Karpas-422 (cell line): Measurements from ENCODE around the gene ASB18. TPM values are rescaled to one million over a fixed set of nuclear protein-coding genes. Genes with fewer than 3 reads are reported as not detected.

Experiments used
- DNase-seq: peaks from one replicate; pipeline ENCODE4 v3.0.0-alpha.2; 2015
- H2AFZ ChIP-seq: fragments of 200-600 bp; sonication (generic); 2 replicates; pipeline ENCODE4 v1.6.1; 2014; ENCODE audit warnings: antibody characterized with exemption, low read length, mixed read lengths
- H3K27ac ChIP-seq: fragments of 200-600 bp; sonication (generic); 2 replicates; pipeline ENCODE4 v1.5.1; 2014; ENCODE audit warnings: mild to moderate bottlenecking, low read length, moderate library complexity
- H3K27me3 ChIP-seq: fragments of 200-600 bp; sonication (generic); 2 replicates; pipeline ENCODE4 v1.6.1; 2014; ENCODE audit warnings: low read length, mixed read lengths
- H3K36me3 ChIP-seq: fragments of 200-600 bp; sonication (generic); 2 replicates; pipeline ENCODE4 v1.6.1; 2014; ENCODE audit warnings: low read length, mixed read lengths; ENCODE audit not compliant: insufficient read depth
- H3K4me1 ChIP-seq: fragments of 200-600 bp; sonication (generic); 2 replicates; pipeline ENCODE4 v1.6.1; 2014; ENCODE audit warnings: mild to moderate bottlenecking, low read length, mixed read lengths
- H3K4me2 ChIP-seq: fragments of 200-600 bp; sonication (generic); 2 replicates; pipeline ENCODE4 v1.6.1; 2014; ENCODE audit warnings: low read length, low read depth, mild to moderate bottlenecking; ENCODE audit not compliant: poor library complexity, severe bottlenecking
- H3K4me3 ChIP-seq: fragments of 200-600 bp; sonication (generic); 2 replicates; pipeline ENCODE4 v1.5.1; 2014; ENCODE audit warnings: mild to moderate bottlenecking, antibody characterized with exemption, low read length, mixed read lengths
- H3K79me2 ChIP-seq: fragments of 200-600 bp; sonication (generic); 2 replicates; pipeline ENCODE4 v1.6.1; 2014; ENCODE audit warnings: mild to moderate bottlenecking, low read length, mixed read lengths
- H3K9ac ChIP-seq: fragments of 200-600 bp; sonication (generic); 2 replicates; pipeline ENCODE4 v1.6.0; 2014; ENCODE audit warnings: low read length
- H3K9me2 ChIP-seq: fragments of 200-600 bp; sonication (generic), shearing (Covaris generic); replicated peaks from 2 replicates; pipeline ENCODE4 v1.6.0; 2014; ENCODE audit warnings: mild to moderate bottlenecking, low read length, moderate library complexity; ENCODE audit not compliant: insufficient read depth
- H3K9me3 ChIP-seq: fragments of 300-700, 200-600 bp; sonication (generic); 2 replicates; pipeline ENCODE4 v1.6.1; 2014; ENCODE audit warnings: low read length, mixed read lengths
- H4K20me1 ChIP-seq: fragments of 200-600 bp; sonication (generic); 2 replicates; pipeline ENCODE4 v1.6.1; 2014; ENCODE audit warnings: mild to moderate bottlenecking, antibody characterized with exemption, low read length, low read depth; ENCODE audit not compliant: insufficient read depth
- total RNA-seq: library from RNA; depleted of rRNA; stranded (reverse); fragments of >200 nt; shearing (Covaris generic); gene quantifications from 2 replicates; pipeline ENCODE4 v1.2.3, GENCODE V29; 2014; ENCODE audit warnings: low replicate concordance

ASB18 gene
- total RNA-seq, 1 experiment from 2014 or later: not detected

DNA sequence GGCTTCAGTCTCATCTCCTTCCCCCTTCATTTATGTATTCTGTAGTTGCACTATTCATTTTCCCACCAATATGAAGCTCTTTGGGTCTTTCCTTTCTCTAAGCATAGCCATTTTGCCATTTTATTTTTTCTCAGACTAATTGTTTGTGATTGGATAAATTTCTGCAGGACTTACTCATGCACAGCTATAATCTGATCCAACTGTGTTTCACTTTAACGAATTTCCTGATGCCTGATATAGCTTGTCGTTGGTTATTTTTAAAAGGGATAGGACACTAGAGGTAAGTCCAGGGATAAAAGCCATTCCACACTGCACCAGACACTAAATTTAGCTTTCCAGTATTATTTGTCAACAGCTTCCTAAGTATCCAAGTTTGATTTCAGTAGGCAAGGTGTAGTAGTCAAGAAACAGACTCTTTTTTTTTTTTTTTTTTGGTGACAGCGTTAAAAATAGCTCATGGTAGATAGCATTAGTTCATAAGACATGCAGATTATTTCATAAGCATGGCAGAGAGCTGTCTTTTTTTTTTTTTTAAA is 17.4 kb downstream of the ASB18 start:
- H4K20me1 ChIP-seq: no peaks in the 10 kb centered on the region
- H3K4me2 ChIP-seq: no peak overlapping the region
- no peak overlapping the region for H2AFZ ChIP-seq
- H3K4me3 ChIP-seq: no peak overlapping the region
- H3K36me3 ChIP-seq: no peaks in the 10 kb centered on the region
- H3K9me3 ChIP-seq: no peaks in the 10 kb centered on the region
- no peak for DNase-seq
- H3K4me1 ChIP-seq: no peaks in the 10 kb centered on the region
- H3K79me2 ChIP-seq: no peaks in the 10 kb centered on the region
- no peaks in the 10 kb centered on the region for H3K27me3 ChIP-seq
- H3K9me2 ChIP-seq: no peaks in the 10 kb centered on the region
- no peak overlapping the region for H3K9ac ChIP-seq
- no peak overlapping the region for H3K27ac ChIP-seq

GRCh38 chr2:236244256-236244655 is 19.9 kb downstream of the ASB18 start:
- no peak overlapping the region for H3K4me3 ChIP-seq
- H3K9me2 ChIP-seq: no peaks in the 10 kb centered on the region
- DNase-seq: no peak
- H4K20me1 ChIP-seq: no peaks in the 10 kb centered on the region
- no peak overlapping the region for H3K4me2 ChIP-seq
- no peaks in the 10 kb centered on the region for H3K36me3 ChIP-seq
- H3K4me1 ChIP-seq: no peaks in the 10 kb centered on the region
- no peak overlapping the region for H3K9ac ChIP-seq
- no peak overlapping the region for H3K27ac ChIP-seq
- H3K27me3 ChIP-seq: no peaks in the 10 kb centered on the region
- H2AFZ ChIP-seq: no peak overlapping the region
- H3K9me3 ChIP-seq: no peaks in the 10 kb centered on the region
- no peaks in the 10 kb centered on the region for H3K79me2 ChIP-seq

DNA sequence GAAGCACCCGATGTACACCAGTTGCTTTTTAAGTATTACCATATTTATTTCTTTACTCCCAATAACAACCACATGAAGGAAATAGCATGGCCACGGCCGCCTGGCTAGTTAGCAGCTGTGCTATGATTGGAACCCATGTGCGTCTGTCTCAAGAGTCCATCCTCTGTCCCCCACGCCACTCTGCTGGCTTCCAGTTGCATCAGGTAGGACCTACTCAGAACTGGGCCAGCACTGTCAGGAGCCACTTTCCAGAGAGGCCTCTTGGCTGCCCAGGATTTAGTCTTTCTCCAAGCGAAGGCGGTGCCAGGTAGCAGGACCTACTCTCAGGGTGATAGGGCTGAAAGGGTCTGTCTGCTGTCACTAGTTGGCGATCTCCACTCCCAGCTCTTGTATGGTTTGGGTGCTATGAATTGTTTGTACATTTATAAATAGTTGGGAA is 22.1 kb downstream of the ASB18 start:
- no peaks in the 10 kb centered on the region for H3K27me3 ChIP-seq
- no peak overlapping the region for H3K27ac ChIP-seq
- H3K4me1 ChIP-seq: no peaks in the 10 kb centered on the region
- no peaks in the 10 kb centered on the region for H3K36me3 ChIP-seq
- no peaks in the 10 kb centered on the region for H3K9me3 ChIP-seq
- no peak overlapping the region for H2AFZ ChIP-seq
- no peak overlapping the region for H3K4me3 ChIP-seq
- no peak overlapping the region for H3K9ac ChIP-seq
- no peaks in the 10 kb centered on the region for H3K79me2 ChIP-seq
- H3K9me2 ChIP-seq: no peaks in the 10 kb centered on the region
- no peak for DNase-seq
- no peak overlapping the region for H3K4me2 ChIP-seq
- no peaks in the 10 kb centered on the region for H4K20me1 ChIP-seq

DNA sequence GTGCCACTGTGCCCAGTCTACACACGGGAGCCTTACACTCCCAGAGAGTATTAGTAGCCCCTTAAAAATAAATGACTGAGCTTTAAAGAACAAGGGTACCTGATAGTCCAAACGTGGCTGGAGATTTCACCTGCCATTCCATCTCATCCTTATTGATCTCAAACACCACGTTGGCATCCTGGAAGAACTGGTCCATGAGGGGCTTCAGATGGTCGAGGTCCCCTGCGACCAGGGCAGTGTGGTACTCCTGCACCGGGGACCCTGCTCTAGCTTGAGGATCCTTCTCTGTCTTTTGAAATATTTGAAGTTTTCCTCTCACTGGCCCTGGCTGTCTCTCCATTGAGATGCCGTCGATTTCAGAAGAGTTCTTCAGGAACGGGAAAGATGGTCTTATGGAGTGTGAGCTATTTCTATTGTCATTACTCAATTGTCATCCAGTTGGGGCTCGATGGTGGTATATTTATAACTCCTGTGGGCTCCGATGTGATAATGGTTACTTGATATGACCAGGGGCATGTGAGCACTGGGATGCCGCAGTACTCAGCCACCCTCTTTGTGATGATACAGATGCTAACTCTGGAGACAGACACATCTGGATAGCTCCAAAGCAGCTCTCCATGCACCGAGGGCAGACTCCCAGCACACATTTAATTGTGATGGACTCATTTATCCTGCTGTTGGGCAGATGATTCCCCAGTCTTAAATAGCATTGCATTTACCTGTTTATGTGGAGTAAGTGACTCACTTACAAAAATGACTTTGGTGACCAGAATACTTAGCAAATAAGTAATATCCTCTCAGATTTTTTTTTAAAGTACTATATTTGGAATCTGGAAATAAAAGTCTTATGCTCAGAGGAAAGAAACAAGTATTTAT is 22.8 kb downstream of the ASB18 start:
- Histone ChIP-seq H3K9ac (no peak overlapping the region), H3K9me3 (no peaks in the 10 kb centered on the region), H3K4me3 (no peak overlapping the region), H3K36me3 (no peaks in the 10 kb centered on the region), H3K4me1 (no peaks in the 10 kb centered on the region), H3K9me2 (no peaks in the 10 kb centered on the region), H4K20me1 (no peaks in the 10 kb centered on the region), H3K27me3 (no peaks in the 10 kb centered on the region), H3K4me2 (no peak overlapping the region), H2AFZ (no peak overlapping the region), H3K27ac (no peak overlapping the region), H3K79me2 (no peaks in the 10 kb centered on the region)
- no peak for DNase-seq

DNA sequence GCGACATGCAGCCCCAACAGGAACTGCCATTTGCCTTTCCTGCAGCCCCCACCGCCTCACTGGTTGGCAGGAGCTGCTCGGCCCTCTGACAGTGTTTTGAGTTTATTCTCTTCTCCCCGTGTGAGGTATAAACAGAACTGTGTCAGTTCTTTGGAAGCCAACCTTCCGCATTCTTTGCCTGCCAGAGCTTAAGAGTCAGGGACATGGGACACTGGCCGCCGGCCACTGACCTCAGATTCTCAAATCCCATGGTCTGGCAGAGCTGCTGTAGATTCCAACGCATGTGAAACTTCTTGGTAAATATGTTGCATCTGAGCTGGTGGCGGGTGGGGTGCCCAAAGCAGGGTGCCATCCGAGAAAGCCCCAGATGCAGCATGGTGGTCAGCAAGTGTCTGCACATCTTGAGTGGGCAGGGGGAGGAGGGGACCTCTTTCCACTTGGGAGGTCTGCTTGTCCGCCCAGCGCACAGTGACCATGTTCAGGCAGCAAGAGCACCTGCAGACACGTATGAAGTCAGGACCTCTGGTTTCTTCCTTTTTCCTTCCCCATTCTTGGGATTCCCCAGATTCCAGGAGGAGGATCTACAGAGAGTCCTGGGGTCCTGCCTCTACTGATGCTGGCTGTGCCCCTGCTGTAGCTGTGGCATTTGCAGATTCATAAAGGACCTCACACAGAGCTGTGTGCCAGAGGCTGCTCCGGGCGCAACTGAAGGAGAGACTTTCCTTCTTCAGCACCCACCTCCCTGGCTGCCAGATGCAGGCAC is 23.8 kb downstream of the ASB18 start:
- no peak overlapping the region for H3K9ac ChIP-seq
- H2AFZ ChIP-seq: no peak overlapping the region
- H3K4me2 ChIP-seq: no peak overlapping the region
- H3K79me2 ChIP-seq: no peaks in the 10 kb centered on the region
- H3K36me3 ChIP-seq: no peaks in the 10 kb centered on the region
- H3K27ac ChIP-seq: no peak overlapping the region
- H3K4me3 ChIP-seq: no peak overlapping the region
- no peaks in the 10 kb centered on the region for H3K9me3 ChIP-seq
- no peak for DNase-seq
- no peaks in the 10 kb centered on the region for H3K27me3 ChIP-seq
- H3K9me2 ChIP-seq: no peaks in the 10 kb centered on the region
- H4K20me1 ChIP-seq: no peaks in the 10 kb centered on the region
- H3K4me1 ChIP-seq: no peaks in the 10 kb centered on the region

DNA sequence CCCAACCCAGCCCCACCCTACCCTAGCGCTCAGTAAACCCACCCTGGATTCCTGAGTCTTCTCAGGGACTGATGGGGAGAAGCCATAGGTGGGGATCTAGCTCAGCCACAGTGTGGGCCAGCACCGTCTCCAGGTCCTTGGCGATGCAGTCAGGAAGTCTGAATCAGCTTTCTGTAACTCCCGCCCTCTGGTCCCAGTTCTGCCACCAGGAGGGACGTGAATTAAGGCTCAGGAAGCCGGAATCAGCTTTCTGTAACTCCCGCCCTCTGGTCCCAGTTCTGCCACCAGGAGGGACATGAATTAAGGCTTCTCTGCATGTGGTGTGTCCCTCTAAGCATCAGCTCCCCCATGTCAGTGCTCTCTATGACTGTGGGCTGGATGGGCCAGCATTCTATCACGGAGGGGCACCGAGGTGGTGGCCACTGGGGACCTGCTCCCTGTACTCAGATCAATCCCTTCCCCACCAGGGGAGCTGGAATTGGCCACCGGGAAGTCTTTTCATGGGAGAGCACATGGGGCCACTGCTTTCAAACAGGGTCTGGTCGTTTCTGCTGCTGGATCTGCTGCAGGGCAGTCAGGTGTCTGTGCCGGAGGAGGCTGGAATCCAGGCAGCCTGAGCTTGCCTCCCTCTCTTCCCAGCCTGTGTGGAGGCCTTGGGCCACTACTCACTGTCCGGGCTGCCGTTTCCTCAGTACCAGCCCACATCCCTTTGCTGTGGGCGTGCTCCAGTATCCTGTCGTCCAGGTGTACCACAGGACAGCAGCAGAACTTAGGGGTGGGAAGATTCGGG is 24.7 kb downstream of the ASB18 start:
- H3K27me3 ChIP-seq: no peaks in the 10 kb centered on the region
- H3K4me1 ChIP-seq: no peaks in the 10 kb centered on the region
- no peak overlapping the region for H2AFZ ChIP-seq

DNA sequence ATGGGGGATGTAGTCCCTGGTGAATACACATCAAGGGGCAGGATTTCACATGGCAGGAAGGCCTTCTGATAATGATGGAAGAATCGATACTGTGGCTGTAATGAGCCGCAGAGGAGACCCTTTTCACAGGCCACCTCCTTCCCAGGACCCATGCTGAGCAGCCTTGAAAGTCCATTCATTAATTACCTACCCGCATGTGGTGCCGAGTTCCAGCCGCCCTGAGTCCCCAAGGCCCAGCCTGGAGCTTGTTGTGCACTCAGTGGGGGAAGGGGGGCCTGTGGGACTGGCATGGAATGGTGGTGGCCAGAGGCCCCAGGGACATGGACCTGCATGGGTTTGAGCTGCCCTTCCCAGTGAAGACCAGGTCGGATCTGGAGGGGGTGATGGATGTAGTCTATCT is 25.5 kb downstream of the ASB18 start:
- Histone ChIP-seq H2AFZ (no peak overlapping the region), H3K4me1 (no peaks in the 10 kb centered on the region), H3K27ac (no peak overlapping the region), H3K9me2 (no peaks in the 10 kb centered on the region), H3K36me3 (no peaks in the 10 kb centered on the region), H3K27me3 (no peaks in the 10 kb centered on the region), H3K4me3 (no peak overlapping the region), H4K20me1 (no peaks in the 10 kb centered on the region), H3K9me3 (no peaks in the 10 kb centered on the region), H3K9ac (no peak overlapping the region), H3K79me2 (no peaks in the 10 kb centered on the region), H3K4me2 (no peak overlapping the region)
- no peak for DNase-seq

More for the DNA sequence above, 24.7 kb downstream of the ASB18 start:
- H3K27ac ChIP-seq: no peak overlapping the region
- no peak for DNase-seq
- H4K20me1 ChIP-seq: no peaks in the 10 kb centered on the region
- H3K4me2 ChIP-seq: no peak overlapping the region
- no peak overlapping the region for H3K9ac ChIP-seq
- no peaks in the 10 kb centered on the region for H3K79me2 ChIP-seq
- no peak overlapping the region for H3K4me3 ChIP-seq
- no peaks in the 10 kb centered on the region for H3K9me2 ChIP-seq
- H3K9me3 ChIP-seq: no peaks in the 10 kb centered on the region
- no peaks in the 10 kb centered on the region for H3K36me3 ChIP-seq
